HG03064 (cell line): ENCODE results near the gene CRYBA1.

Source experiments
- ATAC-seq: cut with Tn5 transposase; IDR thresholded peaks from one replicate; pipeline ENCODE4 v1.9.1; 2021; ENCODE audit warnings: low read depth; ENCODE audit not compliant: unreplicated experiment

Gene CRYBA1

GRCh38 chr17:29278692-29279091 lies 32.0 kb downstream of the CRYBA1 start:
- ATAC-seq, result no peak

- ATAC-seq, result no peak
Observed at GRCh38 chr17:29279397-29280070, 32.9 kb downstream of the CRYBA1 start.

- ATAC-seq, result no peak
Observed at GRCh38 chr17:29283496-29283895, 36.8 kb downstream of the CRYBA1 start.

GRCh38 chr17:29283961-29284360 lies 37.3 kb downstream of the CRYBA1 start:
- no peak for ATAC-seq

- no peak for ATAC-seq
Observed at GRCh38 chr17:29289852-29290251, 43.2 kb downstream of the CRYBA1 start.

- ATAC-seq, result no peak
Observed at GRCh38 chr17:29291163-29291752, 44.6 kb downstream of the CRYBA1 start.

GRCh38 chr17:29292071-29292991 lies 45.7 kb downstream of the CRYBA1 start:
- ATAC-seq, result no peak

GRCh38 chr17:29292992-29293889 lies 46.6 kb downstream of the CRYBA1 start:
- ATAC-seq, result peak; percentile 21

GRCh38 chr17:29293890-29294579 lies 47.4 kb downstream of the CRYBA1 start, which contains the start of gene NUFIP2:
NUFIP2 (minus strand) TSS chr17:29294148; CDS start chr17:29294059, 89 bp downstream.
- ATAC-seq, result peak; percentile 76

GRCh38 chr17:29294580-29294900 lies 47.9 kb downstream of the CRYBA1 start:
- no peak for ATAC-seq

GRCh38 chr17:29295420-29295819 lies 48.8 kb downstream of the CRYBA1 start:
- no peak for ATAC-seq

GRCh38 chr17:29299031-29299430 lies 52.4 kb downstream of the CRYBA1 start:
- ATAC-seq, result no peak

GRCh38 chr17:29303386-29303785 lies 56.7 kb downstream of the CRYBA1 start:
- no peak for ATAC-seq
